Activated CD4-positive, alpha-beta T cell treated with anti-CD3 and anti-CD28 coated beads for 36 hours (primary cell): ENCODE results near the gene SLC35E3. TPM values are rescaled to one million over a fixed set of nuclear protein-coding genes. Genes with fewer than 3 reads are reported as not detected.

Experiments
- ATAC-seq: fragments of 200-7000 bp; cut with Tn5 transposase; one replicate; pipeline ENCODE4 v1.10.0; 2021; ENCODE audit warnings: mild to moderate bottlenecking, moderate library complexity
- CTCF ChIA-PET: fragments of 350-600 bp; sonication (Branson Sonifier 250); formaldehyde crosslinking; loops from one replicate; lab custom pipeline; 2021; ENCODE audit warnings: antibody characterized with exemption; lab: Charles Lee
- POLR2A ChIA-PET: fragments of 350-600 bp; sonication (Branson Sonifier 250); formaldehyde crosslinking; loops from one replicate; lab custom pipeline; 2021; ENCODE audit warnings: antibody characterized with exemption, inconsistent platforms; lab: Charles Lee
- DNase-seq: peaks from one replicate; pipeline ENCODE4 v3.0.0-alpha.2; 2020
- H3K27ac Mint-ChIP-seq: one replicate; pipeline ENCODE4 v1.8.0; 2021; ENCODE audit warnings: mixed read lengths
- H3K27me3 Mint-ChIP-seq: one replicate; pipeline ENCODE4 v1.8.0; 2021; ENCODE audit warnings: mixed read lengths
- H3K36me3 Mint-ChIP-seq: one replicate; pipeline ENCODE4 v1.8.0; 2021; ENCODE audit warnings: low read depth, mixed read lengths
- H3K4me1 Mint-ChIP-seq: one replicate; pipeline ENCODE4 v1.8.0; 2021; ENCODE audit warnings: mixed read lengths
- H3K4me3 Mint-ChIP-seq: one replicate; pipeline ENCODE4 v1.8.0; 2021; ENCODE audit warnings: mild to moderate bottlenecking, moderate library complexity, mixed read lengths
- H3K9me3 Mint-ChIP-seq: one replicate; pipeline ENCODE4 v1.8.0; 2021; ENCODE audit warnings: low read depth, mixed read lengths
- intact Hi-C, 2 experiments: fragments of 100-400 bp; cut with DNase I in 1 of 2; cut with micrococcal nuclease in 1 of 2; formaldehyde crosslinking; loops; one replicate each; pipeline versions ENCODE4 v1.14.2 to v1.15.1; 2022 to 2024; cut with DNase I, micrococcal nuclease
- total RNA-seq, 2 experiments: library from RNA; stranded (reverse); gene quantifications; one replicate each; pipeline ENCODE4 v1.2.3, GENCODE V29; 2021

Gene SLC35E3
- total RNA-seq, 2 experiments from 2014 or later, result 3.5 to 5.1 TPM

DNA sequence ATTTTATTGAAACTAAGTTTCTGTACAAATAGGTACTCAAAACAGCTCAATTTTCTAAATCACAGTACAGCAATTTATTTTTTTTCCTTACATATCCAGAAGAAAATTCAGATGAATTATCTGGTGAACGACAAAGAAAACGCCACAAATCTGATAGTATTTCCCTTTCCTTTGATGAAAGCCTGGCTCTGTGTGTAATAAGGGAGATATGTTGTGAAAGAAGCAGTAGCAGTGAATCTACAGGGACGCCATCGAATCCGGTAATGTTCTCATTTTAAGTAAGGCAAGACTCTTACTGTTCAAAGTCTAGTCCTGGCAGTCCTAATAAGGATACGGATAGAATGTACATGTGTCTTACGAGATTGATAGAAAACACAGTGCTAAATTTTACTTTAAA, 82.7 kb downstream of the SLC35E3 start:
- intact Hi-C loops, result loop anchor here in 1 of 2 experiments (5.0 kb wide), 2 partner anchors 81 to 409 kb away; partner anchors contain the start of genes CPSF6 and SLC35E3
- H3K27ac Mint-ChIP-seq, result no peak overlapping the region
- no peaks in the 10 kb centered on the region for H3K9me3 Mint-ChIP-seq
- ChIA-PET CTCF (interaction anchor here (0.6 to 3.5 kb wide), 7 partner anchors 9 to 241 kb away, joined by 3 to 27 read pairs (median 4); no protein-coding TSS in a partner anchor), POLR2A (no interaction called here)
- ATAC-seq, result no peak
- no peaks in the 10 kb centered on the region for H3K27me3 Mint-ChIP-seq
- H3K4me1 Mint-ChIP-seq, result peaks cover 28% of the 10 kb centered on the region
- no peak for DNase-seq
- H3K36me3 Mint-ChIP-seq, result peaks cover 61% of the 10 kb centered on the region
- no peak overlapping the region for H3K4me3 Mint-ChIP-seq

Other genes with a start within 250 kb of the SLC35E3 start
- gene RAP1B, start 135.3 kb upstream of the SLC35E3 start, total RNA-seq, result 100 to 1,000 TPM; 174 to 242 TPM
- gene NUP107, start 59.2 kb upstream of the SLC35E3 start, total RNA-seq, result 100 to 1,000 TPM; 136 to 142 TPM
- gene MDM2, start 62.0 kb downstream of the SLC35E3 start, total RNA-seq, result 100 to 1,000 TPM; 114 to 119 TPM
- 10 to 100 TPM; 18.0 to 18.7 TPM for gene CPM, start 187.0 kb downstream of the SLC35E3 start, total RNA-seq